HFFc6 (cell line): ENCODE data around the gene S1PR3. TPM values are rescaled to one million over a fixed set of nuclear protein-coding genes. Genes with fewer than 3 reads are reported as not detected.

ENCODE experiments used
- DNase-seq: peaks from one replicate; pipeline ENCODE4 v3.0.0-alpha.2; 2018
- H3K27ac Mint-ChIP-seq: 2 replicates; pipeline ENCODE4 v1.8.0; 2020; ENCODE audit warnings: mild to moderate bottlenecking, mixed read lengths
- H3K27me3 Mint-ChIP-seq: 2 replicates; pipeline ENCODE4 v1.8.0; 2021; ENCODE audit warnings: mild to moderate bottlenecking, moderate library complexity, mixed read lengths; ENCODE audit not compliant: insufficient read depth
- H3K36me3 Mint-ChIP-seq: 2 replicates; pipeline ENCODE4 v1.8.0; 2021; ENCODE audit warnings: low read depth, mixed read lengths
- H3K4me1 Mint-ChIP-seq: 2 replicates; pipeline ENCODE4 v1.8.0; 2020; ENCODE audit warnings: low read depth, mixed read lengths
- H3K4me3 Mint-ChIP-seq: 2 replicates; pipeline ENCODE4 v1.8.0; 2020; ENCODE audit warnings: mild to moderate bottlenecking, moderate library complexity, mixed read lengths
- H3K9me3 Mint-ChIP-seq: 2 replicates; pipeline ENCODE4 v1.8.0; 2020; ENCODE audit warnings: mild to moderate bottlenecking, mixed read lengths
- total RNA-seq, 6 experiments: library from RNA; stranded (reverse); fragmentation: NEBNext Ultra II Directional; extraction: Animal tissue kit (Norgen Biotek cat#: 25700); gene quantifications; 2 replicates in 1 of 6; 3 replicates in 5 of 6; pipeline ENCODE4 v1.2.3, GENCODE V29; 2021
- TF ChIP-seq, protein P1 (sequence below): fragments of 200-600 bp; sonication (generic); IDR thresholded peaks from 2 replicates; pipeline ENCODE4 v1.5.0; 2021; ENCODE audit warnings: antibody characterized with exemption, mild to moderate bottlenecking

S1PR3 gene
- total RNA-seq, 6 experiments from 2014 or later, result 15.1 to 27.7 (median 23.9) TPM

DNA sequence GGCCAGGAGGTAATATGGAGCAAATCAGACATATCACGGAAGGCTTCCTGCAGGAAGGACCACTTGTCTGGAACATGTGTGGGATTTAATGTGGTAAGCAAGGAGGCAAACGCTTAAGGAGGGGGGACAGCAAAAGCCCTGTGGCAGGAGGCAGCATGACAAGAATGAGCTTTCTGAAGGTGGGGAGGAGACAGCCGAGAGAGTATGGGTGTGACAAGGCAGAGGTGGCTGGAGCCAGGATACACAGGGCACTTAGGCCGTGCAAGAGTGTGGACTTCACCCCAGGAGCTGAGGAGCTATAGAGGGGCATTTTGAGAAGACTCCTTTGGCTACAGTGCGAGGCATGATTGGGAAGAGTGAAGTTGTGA, 14.4 kb upstream of the S1PR3 start:
- H3K4me3 Mint-ChIP-seq, result no peak overlapping the region

DNA sequence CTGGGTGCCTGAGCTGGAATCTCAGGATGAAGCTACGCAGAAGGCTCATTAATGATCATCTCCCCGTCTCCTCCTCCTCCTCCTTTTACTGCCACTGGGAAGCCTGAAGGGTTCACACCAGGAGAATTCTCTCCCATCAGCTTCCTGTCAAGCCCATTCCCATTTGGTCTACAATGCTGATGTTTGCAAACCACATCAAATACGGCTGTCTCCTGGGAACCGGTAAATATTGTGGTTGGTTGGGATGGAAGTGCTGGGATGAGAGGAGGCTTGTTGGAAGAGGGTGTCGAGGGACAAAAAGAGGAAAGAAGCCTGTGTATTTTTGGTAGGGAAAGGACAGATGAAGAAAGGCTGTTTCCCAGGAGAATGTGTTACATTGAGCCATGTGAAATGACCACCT, 13.2 kb upstream of the S1PR3 start:
- TF ChIP-seq, protein P1, sequence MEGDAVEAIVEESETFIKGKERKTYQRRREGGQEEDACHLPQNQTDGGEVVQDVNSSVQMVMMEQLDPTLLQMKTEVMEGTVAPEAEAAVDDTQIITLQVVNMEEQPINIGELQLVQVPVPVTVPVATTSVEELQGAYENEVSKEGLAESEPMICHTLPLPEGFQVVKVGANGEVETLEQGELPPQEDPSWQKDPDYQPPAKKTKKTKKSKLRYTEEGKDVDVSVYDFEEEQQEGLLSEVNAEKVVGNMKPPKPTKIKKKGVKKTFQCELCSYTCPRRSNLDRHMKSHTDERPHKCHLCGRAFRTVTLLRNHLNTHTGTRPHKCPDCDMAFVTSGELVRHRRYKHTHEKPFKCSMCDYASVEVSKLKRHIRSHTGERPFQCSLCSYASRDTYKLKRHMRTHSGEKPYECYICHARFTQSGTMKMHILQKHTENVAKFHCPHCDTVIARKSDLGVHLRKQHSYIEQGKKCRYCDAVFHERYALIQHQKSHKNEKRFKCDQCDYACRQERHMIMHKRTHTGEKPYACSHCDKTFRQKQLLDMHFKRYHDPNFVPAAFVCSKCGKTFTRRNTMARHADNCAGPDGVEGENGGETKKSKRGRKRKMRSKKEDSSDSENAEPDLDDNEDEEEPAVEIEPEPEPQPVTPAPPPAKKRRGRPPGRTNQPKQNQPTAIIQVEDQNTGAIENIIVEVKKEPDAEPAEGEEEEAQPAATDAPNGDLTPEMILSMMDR, result no peak
- Mint-ChIP-seq H3K27me3 (peaks cover 2% of the 10 kb centered on the region; the same call in 1 of the 2 replicates), H3K27ac (no peak overlapping the region), H3K9me3 (no peaks in the 10 kb centered on the region), H3K4me1 (peaks cover 15% of the 10 kb centered on the region), H3K4me3 (no peak overlapping the region), H3K36me3 (no peaks in the 10 kb centered on the region)
- no peak for DNase-seq

More for the DNA sequence above, 14.4 kb upstream of the S1PR3 start:
- DNase-seq, result no peak
- Mint-ChIP-seq H3K36me3 (no peaks in the 10 kb centered on the region), H3K9me3 (no peaks in the 10 kb centered on the region), H3K4me1 (peaks cover 15% of the 10 kb centered on the region), H3K27ac (no peak overlapping the region), H3K27me3 (peaks cover 2% of the 10 kb centered on the region; the same call in 1 of the 2 replicates)
- TF ChIP-seq, protein P1, result no peak

DNA sequence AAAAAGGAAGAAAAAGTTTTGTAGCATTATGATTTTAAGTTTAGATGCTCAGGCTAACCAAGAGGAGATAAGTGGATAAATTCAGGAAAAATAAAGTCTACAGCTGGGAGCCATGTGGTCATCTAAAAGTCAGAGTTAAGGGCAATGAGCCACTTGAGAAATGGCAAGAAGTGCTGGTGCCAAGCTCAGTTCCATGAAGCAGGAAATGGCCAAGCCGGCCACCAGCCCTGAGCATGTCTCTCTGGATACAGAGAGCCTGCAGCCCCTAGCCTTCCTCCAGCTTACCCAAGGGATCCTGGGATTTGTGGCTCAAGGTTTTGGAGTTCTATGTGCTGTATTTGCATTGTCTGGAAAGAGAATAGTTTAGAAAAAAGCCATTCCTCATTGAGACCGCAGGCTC, 12.2 kb upstream of the S1PR3 start:
- no peak overlapping the region for H3K4me3 Mint-ChIP-seq
- H3K27ac Mint-ChIP-seq, result no peak overlapping the region
- H3K27me3 Mint-ChIP-seq, result peaks cover 2% of the 10 kb centered on the region; the same call in 1 of the 2 replicates
- TF ChIP-seq, protein P1, result no peak
- H3K36me3 Mint-ChIP-seq, result no peaks in the 10 kb centered on the region
- H3K9me3 Mint-ChIP-seq, result no peaks in the 10 kb centered on the region
- DNase-seq, result no peak
- peaks cover 15% of the 10 kb centered on the region for H3K4me1 Mint-ChIP-seq

DNA sequence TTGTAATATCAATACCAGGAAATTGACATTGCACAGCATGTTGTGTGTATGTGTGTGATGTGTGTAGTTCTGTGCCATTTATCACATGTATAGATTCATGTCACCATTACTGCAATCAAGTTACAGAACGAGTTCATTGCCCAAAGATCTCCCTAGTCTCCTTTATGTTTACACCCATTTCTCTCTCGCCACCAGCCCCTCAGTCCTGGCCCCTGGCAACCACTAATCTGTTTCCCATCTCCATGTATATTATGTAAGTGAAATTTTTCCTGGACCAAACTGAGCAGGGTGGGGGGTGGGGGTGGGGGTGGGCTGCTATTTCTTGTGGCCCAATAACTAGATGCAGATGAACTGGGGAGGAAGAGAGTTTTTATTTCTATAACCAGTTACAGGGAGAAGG, 11.5 kb upstream of the S1PR3 start:
- H3K4me3 Mint-ChIP-seq, result no peak overlapping the region
- H3K36me3 Mint-ChIP-seq, result no peaks in the 10 kb centered on the region
- TF ChIP-seq, protein P1, result no peak
- DNase-seq, result no peak
- peaks cover 4% of the 10 kb centered on the region; the same call in 1 of the 2 replicates for H3K27me3 Mint-ChIP-seq
- H3K27ac Mint-ChIP-seq, result no peak overlapping the region; the same call in 1 of the 2 replicates
- no peaks in the 10 kb centered on the region for H3K9me3 Mint-ChIP-seq
- H3K4me1 Mint-ChIP-seq, result peaks cover 15% of the 10 kb centered on the region

DNA sequence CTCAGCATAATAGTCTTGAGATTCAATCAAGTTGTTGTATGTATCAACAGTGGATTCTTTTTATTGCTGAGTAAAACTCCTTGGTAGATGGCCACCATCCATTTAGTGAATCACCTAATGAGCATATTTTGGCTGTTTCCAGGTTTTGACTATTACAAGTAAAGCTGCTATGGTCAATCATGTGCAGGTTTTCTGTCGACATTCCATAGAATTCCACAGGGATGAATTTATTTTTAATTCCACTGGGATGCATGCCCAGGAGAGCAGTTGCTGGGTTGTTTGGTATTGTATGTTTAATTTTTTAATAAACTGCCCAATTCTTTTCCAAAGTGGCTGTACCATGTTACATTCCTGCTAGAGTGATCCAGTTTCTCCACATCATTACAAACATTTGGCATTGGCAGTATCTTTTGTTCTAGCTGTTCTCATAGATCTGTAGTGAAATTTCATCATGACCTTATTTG, 10.5 kb upstream of the S1PR3 start:
- TF ChIP-seq, protein P1, result no peak
- peak; percentile 81 for DNase-seq
- peak overlapping the region; percentile 63; the same call in 1 of the 2 replicates for H3K27ac Mint-ChIP-seq

More for the DNA sequence above, 10.5 kb upstream of the S1PR3 start:
- Mint-ChIP-seq H3K4me1 (peaks cover 15% of the 10 kb centered on the region), H3K4me3 (no peak overlapping the region), H3K36me3 (no peaks in the 10 kb centered on the region), H3K9me3 (no peaks in the 10 kb centered on the region), H3K27me3 (peaks cover 7% of the 10 kb centered on the region; the same call in 1 of the 2 replicates)
